Measurements from ENCODE around the gene ADPRH. TPM values are rescaled to one million over a fixed set of nuclear protein-coding genes. Genes with fewer than 3 reads are reported as not detected.

ADPRH gene
- total and polyA plus RNA-seq, 2 of the 4 experiments (the other 2 are of a cell fraction): under 0.01 to 0.12 TPM

DNA sequence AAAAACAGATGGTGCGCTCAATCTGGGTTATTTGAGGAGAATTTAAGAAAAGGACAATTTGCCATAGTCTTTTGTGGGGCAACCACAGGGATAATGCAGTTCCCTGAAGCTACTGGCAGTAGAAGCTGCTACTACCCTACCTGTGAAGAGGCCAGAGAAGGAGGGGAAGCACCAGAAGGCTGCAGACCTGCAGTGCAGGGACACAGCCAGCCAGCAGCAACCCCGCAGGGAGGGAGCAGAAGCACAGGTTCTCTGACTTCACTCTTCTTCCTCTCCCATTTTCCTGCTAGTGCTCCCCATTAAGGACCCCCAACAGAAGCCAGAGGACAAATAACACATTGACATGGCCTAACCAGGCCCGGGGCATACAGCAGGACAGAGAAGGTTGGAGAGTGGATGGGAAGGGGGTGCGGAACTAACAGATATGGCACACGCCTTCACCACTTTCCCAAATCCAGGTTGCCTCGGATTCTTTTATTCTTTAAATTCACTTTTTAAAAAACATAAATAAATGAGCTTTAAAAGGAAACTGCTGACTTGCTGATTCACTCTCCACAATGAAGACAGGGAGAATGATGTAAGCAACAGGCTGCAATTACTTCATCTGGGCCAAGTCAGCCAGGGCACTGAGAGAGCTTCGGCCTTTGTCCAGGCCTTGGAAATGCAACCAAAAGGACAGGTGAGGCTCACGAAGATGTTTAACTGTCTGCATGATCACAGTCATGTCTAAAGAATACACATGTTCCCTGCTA is 51.0 kb downstream of the ADPRH start (continued):
- TF ChIP-seq, protein P1, sequence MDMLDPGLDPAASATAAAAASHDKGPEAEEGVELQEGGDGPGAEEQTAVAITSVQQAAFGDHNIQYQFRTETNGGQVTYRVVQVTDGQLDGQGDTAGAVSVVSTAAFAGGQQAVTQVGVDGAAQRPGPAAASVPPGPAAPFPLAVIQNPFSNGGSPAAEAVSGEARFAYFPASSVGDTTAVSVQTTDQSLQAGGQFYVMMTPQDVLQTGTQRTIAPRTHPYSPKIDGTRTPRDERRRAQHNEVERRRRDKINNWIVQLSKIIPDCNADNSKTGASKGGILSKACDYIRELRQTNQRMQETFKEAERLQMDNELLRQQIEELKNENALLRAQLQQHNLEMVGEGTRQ (IDR thresholded peaks at IDR 0.05; ENCODE audit: low read depth, low read length): no peak

DNA sequence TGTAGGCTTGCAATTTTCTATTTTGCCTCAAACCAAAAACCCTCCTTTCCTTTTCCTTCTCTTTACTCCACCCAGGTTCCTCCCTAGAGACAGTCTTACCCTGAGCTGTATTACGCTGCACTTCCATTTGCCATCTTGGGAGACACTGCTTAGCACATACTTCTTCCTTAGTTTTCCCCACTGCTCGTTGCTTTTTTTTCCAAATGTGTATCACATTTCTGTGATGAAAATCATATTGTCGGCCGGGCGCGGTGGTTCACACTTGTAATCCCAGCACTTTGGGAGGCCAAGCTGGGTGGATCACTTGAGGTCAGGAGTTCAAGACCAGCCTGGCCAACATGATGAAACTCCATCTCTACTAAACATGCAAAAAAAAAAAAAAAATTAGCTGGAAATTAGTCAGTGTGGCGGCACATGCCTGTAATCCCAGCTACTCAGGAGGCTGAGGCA is 51.6 kb downstream of the ADPRH start:
- no TSS peak for BruUV-seq (replicated peaks)
- H3K4me2 ChIP-seq (ENCODE audit: low read depth, low read length): no peak overlapping the region

More for the DNA sequence above, 51.6 kb downstream of the ADPRH start:
- Histone ChIP-seq H3K23ac (ENCODE audit: low read depth, low read length) (peak overlapping the region; percentile 79; the same call in 1 of the 2 replicates), H2BK20ac (ENCODE audit: low read depth, low read length) (peak overlapping the region; percentile 96), H2AK5ac (ENCODE audit: low read depth, low read length) (no peak overlapping the region), H4K91ac (ENCODE audit: insufficient read depth, low read depth, low read length) (peak overlapping the region; percentile 88), H3K36me3 (ENCODE audit: control insufficient read depth, insufficient read depth, low read length) (no peaks in the 10 kb centered on the region), H3K56ac (ENCODE audit: extremely low read depth, insufficient read depth, low read length) (no peak overlapping the region), H3K27ac (ENCODE audit: insufficient read depth, low read length) (no peak overlapping the region; the same call in 1 of the 2 replicates), H2AFZ (replicated peaks; ENCODE audit: low read length, poor library complexity) (peak overlapping the region; percentile 78), H2BK15ac (ENCODE audit: low read depth, low read length) (peak overlapping the region; percentile 27; the same call in 1 of the 3 replicates), H3K79me1 (ENCODE audit: low read depth in 1 of 2, low read length in 2 of 2) (no peaks in the 10 kb centered on the region), H3K9me1 (ENCODE audit: insufficient read depth, low read length) (no peaks in the 10 kb centered on the region; the same call in 1 of the 2 replicates), H2BK120ac (ENCODE audit: low read depth, low read length) (peak overlapping the region; percentile 84), H4K8ac (ENCODE audit: low read depth in 2 of 2, low read length in 2 of 2) (peak overlapping the region; percentile 18 to 84; a peak in 3 of 4 replicates), H4K20me1 (ENCODE audit: insufficient read depth, low read length) (no peaks in the 10 kb centered on the region), H3K4me3 (ENCODE audit: insufficient read depth, low read depth, low read length) (no peak overlapping the region), H4K5ac (ENCODE audit: low read depth, low read length) (peak overlapping the region; percentile 93), H3K9ac (ENCODE audit: low read depth, low read length) (no peak overlapping the region), H3K9me3 (ENCODE audit: control insufficient read depth, insufficient read depth, low read length) (no peaks in the 10 kb centered on the region), H2BK5ac (ENCODE audit: low read depth, low read length, poor library complexity, severe bottlenecking) (no peak overlapping the region), H3K4ac (ENCODE audit: low read depth, low read length) (peak overlapping the region; percentile 93), H2AK9ac (replicated peaks; ENCODE audit: low read depth, low read length, poor library complexity) (no peak overlapping the region), H3K14ac (replicated peaks; ENCODE audit: low read depth, low read length) (peak overlapping the region; percentile 86), H3K27me3 (ENCODE audit: control insufficient read depth, insufficient read depth, low read length) (peaks cover 4% of the 10 kb centered on the region; the same call in 1 of the 2 replicates), H3K18ac (ENCODE audit: low read depth, low read length) (peak overlapping the region; percentile 84), H3K4me1 (ENCODE audit: control insufficient read depth, insufficient read depth, low read length) (peaks cover 10% of the 10 kb centered on the region)
- dilution Hi-C loops (cut with HindIII; ENCODE audit: low sequenced_read_pairs, unreplicated experiment) (no loop called here), intact Hi-C loops (cut with micrococcal nuclease) (no loop called here), in situ Hi-C loops (cut with MboI; ENCODE audit: low sequenced_read_pairs) (no loop called here)
- no peak for DNase-seq
- peak; percentile 12 for ATAC-seq (ENCODE audit: low read depth)
- WGBS, 2 experiments (ENCODE audit: extremely low coverage in 2 of 2, insufficient read length in 1 of 2): 100% methylated on average over 1 of the region's 7 CpGs; no CpG with 5 or more reads in 1 of the 2 experiments
- ChIA-PET POLR2A (ENCODE audit: unreplicated experiment) (interaction anchor here (0.6 kb wide), 1 partner anchor 572 kb away, joined by 3 read pairs; no protein-coding TSS in a partner anchor), CTCF (interaction anchor here (0.6 to 0.7 kb wide), 3 partner anchors 21 to 175 kb away, joined by 3 to 4 read pairs (median 3); no protein-coding TSS in a partner anchor)
- TF ChIP-seq RCOR1 (IDR thresholded peaks at IDR 0.05; ENCODE audit: insufficient replicate concordance, low read length): no peak
- TF ChIP-seq RFX5 (IDR thresholded peaks at IDR 0.05; ENCODE audit: low read depth, low read length): no peak
- no peak for TF ChIP-seq NFE2L2 (IDR thresholded peaks at IDR 0.05; ENCODE audit: low read depth, low read length)
- TF ChIP-seq CHD1 (IDR thresholded peaks at IDR 0.05; ENCODE audit: low read depth, low read length): no peak
- TF ChIP-seq, protein P1 (IDR thresholded peaks at IDR 0.05; ENCODE audit: low read depth, low read length): no peak
- TF ChIP-seq FOS (IDR thresholded peaks at IDR 0.05; ENCODE audit: low read depth, low read length): no peak
- TF ChIP-seq CEBPB (IDR thresholded peaks at IDR 0.05; ENCODE audit: low read depth, low read length): no peak
- no peak for TF ChIP-seq MAFK (IDR thresholded peaks at IDR 0.05; ENCODE audit: low read depth, low read length)
- TF ChIP-seq, protein P2, sequence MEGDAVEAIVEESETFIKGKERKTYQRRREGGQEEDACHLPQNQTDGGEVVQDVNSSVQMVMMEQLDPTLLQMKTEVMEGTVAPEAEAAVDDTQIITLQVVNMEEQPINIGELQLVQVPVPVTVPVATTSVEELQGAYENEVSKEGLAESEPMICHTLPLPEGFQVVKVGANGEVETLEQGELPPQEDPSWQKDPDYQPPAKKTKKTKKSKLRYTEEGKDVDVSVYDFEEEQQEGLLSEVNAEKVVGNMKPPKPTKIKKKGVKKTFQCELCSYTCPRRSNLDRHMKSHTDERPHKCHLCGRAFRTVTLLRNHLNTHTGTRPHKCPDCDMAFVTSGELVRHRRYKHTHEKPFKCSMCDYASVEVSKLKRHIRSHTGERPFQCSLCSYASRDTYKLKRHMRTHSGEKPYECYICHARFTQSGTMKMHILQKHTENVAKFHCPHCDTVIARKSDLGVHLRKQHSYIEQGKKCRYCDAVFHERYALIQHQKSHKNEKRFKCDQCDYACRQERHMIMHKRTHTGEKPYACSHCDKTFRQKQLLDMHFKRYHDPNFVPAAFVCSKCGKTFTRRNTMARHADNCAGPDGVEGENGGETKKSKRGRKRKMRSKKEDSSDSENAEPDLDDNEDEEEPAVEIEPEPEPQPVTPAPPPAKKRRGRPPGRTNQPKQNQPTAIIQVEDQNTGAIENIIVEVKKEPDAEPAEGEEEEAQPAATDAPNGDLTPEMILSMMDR (conservative IDR thresholded peaks at IDR 0.05; ENCODE audit: low read depth, low read length): no peak
- TF ChIP-seq POLR2A (IDR thresholded peaks at IDR 0.05; ENCODE audit: low read depth, low read length): no peak
- no peak for TF ChIP-seq MAZ (IDR thresholded peaks at IDR 0.05; ENCODE audit: borderline replicate concordance, low read depth, low read length)
